HEK293 (cell line): ENCODE measurements around the gene MTOR.

Experiments
- CTCF ChIA-PET: fragments of 350-600 bp; formaldehyde crosslinking; extraction: SDS; loops from one replicate; lab custom pipeline; 2021; ENCODE audit warnings: antibody characterized with exemption; lab: Yijun Ruan, JAX
- POLR2A ChIA-PET: fragments of 300-600 bp; formaldehyde crosslinking; extraction: SDS; loops from one replicate; lab custom pipeline; 2020; ENCODE audit warnings: antibody characterized with exemption, inconsistent platforms; lab: Yijun Ruan, JAX
- H3K27ac ChIP-seq: fragments of 200-500 bp; sonication (Bioruptor generic); 2 replicates; pipeline ENCODE4 v1.5.1; 2014; ENCODE audit warnings: low read depth, low read length, control low read depth, inconsistent platforms; ENCODE audit errors: extremely low read depth
- H3K36me3 ChIP-seq, 2 experiments: fragments of 200-500 bp in 1 of 2; sonication (Bioruptor generic) in 1 of 2; 1 replicate in 1 of 2; 2 replicates in 1 of 2; pipeline ENCODE4 v1.5.1; 2014 to 2017; ENCODE audit warnings: inconsistent platforms in 2 of 2, low read length in 2 of 2; ENCODE audit not compliant: control insufficient read depth in 2 of 2, insufficient read depth in 1 of 2
- H3K4me1 ChIP-seq: fragments of 200-500 bp; sonication (Bioruptor generic); 2 replicates; pipeline ENCODE4 v1.5.1; 2014; ENCODE audit warnings: mild to moderate bottlenecking, low read length, inconsistent platforms; ENCODE audit not compliant: control insufficient read depth, insufficient read depth
- H3K4me3 ChIP-seq: 2 replicates; pipeline ENCODE4 v1.5.1; 2011; ENCODE audit warnings: low read depth, mild to moderate bottlenecking, control low read depth, low read length, moderate library complexity
- H3K9me3 ChIP-seq: fragments of 200-500 bp; sonication (Bioruptor generic); 2 replicates; pipeline ENCODE4 v1.5.1; 2014; ENCODE audit warnings: low read depth, low read length, inconsistent platforms; ENCODE audit not compliant: control insufficient read depth, insufficient read depth
- GFI1B ChIP-seq: fragments of 450-650 bp; formaldehyde crosslinking; IDR thresholded peaks from 2 replicates; pipeline ENCODE4 v1.5.1; 2016; ENCODE audit warnings: missing biosample characterization, missing genetic modification characterization
- HOXC10 ChIP-seq: sonication (generic); formaldehyde crosslinking; IDR thresholded peaks from 2 replicates; pipeline ENCODE4 v1.8.1; 2023; ENCODE audit warnings: mild to moderate bottlenecking, missing genetic modification reagents
- KLF1 ChIP-seq: fragments of 450-650 bp; formaldehyde crosslinking; IDR thresholded peaks from 2 replicates; pipeline ENCODE4 v1.5.1; 2016; ENCODE audit warnings: missing biosample characterization, missing genetic modification characterization
- KLF7 ChIP-seq: fragments of 450-650 bp; formaldehyde crosslinking; IDR thresholded peaks from 2 replicates; pipeline ENCODE4 v1.5.1; 2016; ENCODE audit warnings: missing biosample characterization, missing genetic modification characterization, borderline replicate concordance
- KLF9 ChIP-seq: fragments of 450-650 bp; formaldehyde crosslinking; IDR thresholded peaks from 2 replicates; pipeline ENCODE4 v1.5.1; 2016; ENCODE audit warnings: missing biosample characterization, missing genetic modification characterization, low read depth
- PRDM1 ChIP-seq: fragments of 450-650 bp; formaldehyde crosslinking; IDR thresholded peaks from 2 replicates; pipeline ENCODE4; 2016; ENCODE audit warnings: missing biosample characterization, missing genetic modification characterization
- PRDM10 ChIP-seq: fragments of 450-650 bp; formaldehyde crosslinking; IDR thresholded peaks from 2 replicates; pipeline ENCODE4 v1.5.1; 2016; ENCODE audit warnings: missing biosample characterization, missing genetic modification characterization
- SETDB1 ChIP-seq: IDR thresholded peaks from one replicate; pipeline ENCODE4 v1.6.1; 2017; ENCODE audit warnings: mild to moderate bottlenecking, low read length, moderate library complexity, mixed read lengths; ENCODE audit not compliant: insufficient read length
- ZNF184 ChIP-seq: fragments of 450-650 bp; IDR thresholded peaks from 2 replicates; pipeline ENCODE4 v1.5.1; 2018; ENCODE audit warnings: missing biosample characterization, mild to moderate bottlenecking, missing genetic modification characterization
- ZNF221 ChIP-seq: fragments of 450-650 bp; formaldehyde crosslinking; IDR thresholded peaks from 2 replicates; pipeline ENCODE4 v1.5.1; 2017; ENCODE audit warnings: missing biosample characterization, missing genetic modification characterization, borderline replicate concordance
- ZNF24 ChIP-seq: fragments of 450-650 bp; formaldehyde crosslinking; IDR thresholded peaks from 2 replicates; pipeline ENCODE4 v1.5.1; 2016; ENCODE audit warnings: missing biosample characterization, missing genetic modification characterization
- ZNF292 ChIP-seq: fragments of 450-650 bp; formaldehyde crosslinking; IDR thresholded peaks from 2 replicates; pipeline ENCODE4 v1.5.1; 2016; ENCODE audit warnings: low read depth, missing biosample characterization, missing genetic modification characterization, borderline replicate concordance
- ZNF324 ChIP-seq: fragments of 450-650 bp; formaldehyde crosslinking; IDR thresholded peaks from 2 replicates; pipeline ENCODE4 v1.5.1; 2016; ENCODE audit warnings: missing biosample characterization, missing genetic modification characterization
- ZNF426 ChIP-seq: fragments of 450-650 bp; formaldehyde crosslinking; IDR thresholded peaks from 2 replicates; pipeline ENCODE4 v1.5.1; 2017; ENCODE audit warnings: missing biosample characterization, missing genetic modification characterization, mild to moderate bottlenecking, inconsistent platforms, moderate library complexity
- ZNF473 ChIP-seq: fragments of 450-650 bp; formaldehyde crosslinking; IDR thresholded peaks from 2 replicates; pipeline ENCODE4 v1.5.1; 2017; ENCODE audit warnings: missing biosample characterization, missing genetic modification characterization
- ZNF488 ChIP-seq: fragments of 450-650 bp; formaldehyde crosslinking; IDR thresholded peaks from 2 replicates; pipeline ENCODE4 v1.5.1; 2016; ENCODE audit warnings: missing biosample characterization, missing genetic modification characterization
- ZNF521 ChIP-seq: fragments of 450-650 bp; formaldehyde crosslinking; IDR thresholded peaks from 2 replicates; pipeline ENCODE4 v1.5.1; 2017; ENCODE audit warnings: missing biosample characterization, mild to moderate bottlenecking, missing genetic modification characterization
- ZNF530 ChIP-seq: fragments of 450-650 bp; formaldehyde crosslinking; IDR thresholded peaks from 2 replicates; pipeline ENCODE4 v1.5.1; 2016; ENCODE audit warnings: low read depth, missing biosample characterization, missing genetic modification characterization
- ZNF639 ChIP-seq: fragments of 450-650 bp; formaldehyde crosslinking; IDR thresholded peaks from 2 replicates; pipeline ENCODE4 v1.5.1; 2016; ENCODE audit warnings: missing biosample characterization, missing genetic modification characterization
- ZNF768 ChIP-seq: fragments of 450-650 bp; formaldehyde crosslinking; IDR thresholded peaks from 2 replicates; pipeline ENCODE4 v1.5.1; 2018; ENCODE audit warnings: missing biosample characterization, mild to moderate bottlenecking, missing genetic modification characterization
- ZNF777 ChIP-seq: fragments of 450-650 bp; formaldehyde crosslinking; IDR thresholded peaks from 2 replicates; pipeline ENCODE4 v1.5.1; 2017; ENCODE audit warnings: missing biosample characterization, missing genetic modification characterization, borderline replicate concordance

Gene MTOR

GRCh38 chr1:11253226-11253625 lies 9.1 kb downstream of the MTOR start:
- TF ChIP-seq HOXC10 (CRISPR knock-in tag), result no peak
- no peak for TF ChIP-seq ZNF324 (tag by site-specific recombination)
- 0 out of 2 replicates have a peak, but pooled peaks have one; percentile 11 for TF ChIP-seq PRDM1
- no peak for TF ChIP-seq KLF1 (tag by site-specific recombination)
- TF ChIP-seq ZNF473 (tag by site-specific recombination), result no peak
- TF ChIP-seq SETDB1, result no peak
- TF ChIP-seq, all 188 proteins: peak for 1
- no peaks in the 10 kb centered on the region for H3K4me1 ChIP-seq
- ChIA-PET CTCF (interaction anchor here (0.6 to 2.8 kb wide), 2 partner anchors 11 to 73 kb away, joined by 3 to 10 read pairs; no protein-coding TSS in a partner anchor), POLR2A (interaction anchor here (2.8 kb wide), 1 partner anchor 9 kb away, joined by 11 read pairs; the partner anchor contains the start of gene MTOR)
- H3K9me3 ChIP-seq, result no peaks in the 10 kb centered on the region
- H3K4me3 ChIP-seq, result no peak overlapping the region
- peaks cover 39 to 83% of the 10 kb centered on the region in 2 experiments for H3K36me3 ChIP-seq
- no peak overlapping the region for H3K27ac ChIP-seq

GRCh38 chr1:11252538-11252937 lies 9.8 kb downstream of the MTOR start:
- H3K9me3 ChIP-seq, result no peaks in the 10 kb centered on the region
- H3K4me3 ChIP-seq, result no peak overlapping the region
- ChIA-PET POLR2A (interaction anchor here (2.8 kb wide), 1 partner anchor 10 kb away, joined by 11 read pairs; the partner anchor contains the start of gene MTOR), CTCF (interaction anchor here (0.6 kb wide), 1 partner anchor 73 kb away, joined by 3 read pairs; no protein-coding TSS in a partner anchor)
- peaks cover 33 to 83% of the 10 kb centered on the region in 2 experiments for H3K36me3 ChIP-seq
- no peak for TF ChIP-seq ZNF521 (tag by site-specific recombination)
- no peak for TF ChIP-seq ZNF426 (tag by site-specific recombination)
- no peak for TF ChIP-seq ZNF639
- no peak for TF ChIP-seq ZNF488
- TF ChIP-seq ZNF768, result no peak
- TF ChIP-seq ZNF184 (tag by site-specific recombination), result no peak
- TF ChIP-seq ZNF221 (tag by site-specific recombination), result no peak
- no peak for TF ChIP-seq ZNF530 (tag by site-specific recombination)
- no peak for TF ChIP-seq KLF9 (tag by site-specific recombination)
- no peak for TF ChIP-seq ZNF777
- TF ChIP-seq PRDM10, result no peak
- TF ChIP-seq KLF7 (tag by site-specific recombination), result no peak
- no peak for TF ChIP-seq ZNF292 (tag by site-specific recombination)
- TF ChIP-seq GFI1B (tag by site-specific recombination), result no peak
- no peak for TF ChIP-seq ZNF24 (tag by site-specific recombination)
- no peaks in the 10 kb centered on the region for H3K4me1 ChIP-seq
- no peak overlapping the region for H3K27ac ChIP-seq
